ENCODE data around the gene TAS1R3.

TAS1R3 gene

DNA sequence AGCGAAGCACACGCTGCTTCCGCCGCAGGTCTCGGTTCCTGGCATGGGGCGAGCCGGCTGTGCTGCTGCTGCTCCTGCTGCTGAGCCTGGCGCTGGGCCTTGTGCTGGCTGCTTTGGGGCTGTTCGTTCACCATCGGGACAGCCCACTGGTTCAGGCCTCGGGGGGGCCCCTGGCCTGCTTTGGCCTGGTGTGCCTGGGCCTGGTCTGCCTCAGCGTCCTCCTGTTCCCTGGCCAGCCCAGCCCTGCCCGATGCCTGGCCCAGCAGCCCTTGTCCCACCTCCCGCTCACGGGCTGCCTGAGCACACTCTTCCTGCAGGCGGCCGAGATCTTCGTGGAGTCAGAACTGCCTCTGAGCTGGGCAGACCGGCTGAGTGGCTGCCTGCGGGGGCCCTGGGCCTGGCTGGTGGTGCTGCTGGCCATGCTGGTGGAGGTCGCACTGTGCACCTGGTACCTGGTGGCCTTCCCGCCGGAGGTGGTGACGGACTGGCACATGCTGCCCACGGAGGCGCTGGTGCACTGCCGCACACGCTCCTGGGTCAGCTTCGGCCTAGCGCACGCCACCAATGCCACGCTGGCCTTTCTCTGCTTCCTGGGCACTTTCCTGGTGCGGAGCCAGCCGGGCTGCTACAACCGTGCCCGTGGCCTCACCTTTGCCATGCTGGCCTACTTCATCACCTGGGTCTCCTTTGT is 2.6 kb downstream of the TAS1R3 start:
- TF ChIP-seq, protein P1, sequence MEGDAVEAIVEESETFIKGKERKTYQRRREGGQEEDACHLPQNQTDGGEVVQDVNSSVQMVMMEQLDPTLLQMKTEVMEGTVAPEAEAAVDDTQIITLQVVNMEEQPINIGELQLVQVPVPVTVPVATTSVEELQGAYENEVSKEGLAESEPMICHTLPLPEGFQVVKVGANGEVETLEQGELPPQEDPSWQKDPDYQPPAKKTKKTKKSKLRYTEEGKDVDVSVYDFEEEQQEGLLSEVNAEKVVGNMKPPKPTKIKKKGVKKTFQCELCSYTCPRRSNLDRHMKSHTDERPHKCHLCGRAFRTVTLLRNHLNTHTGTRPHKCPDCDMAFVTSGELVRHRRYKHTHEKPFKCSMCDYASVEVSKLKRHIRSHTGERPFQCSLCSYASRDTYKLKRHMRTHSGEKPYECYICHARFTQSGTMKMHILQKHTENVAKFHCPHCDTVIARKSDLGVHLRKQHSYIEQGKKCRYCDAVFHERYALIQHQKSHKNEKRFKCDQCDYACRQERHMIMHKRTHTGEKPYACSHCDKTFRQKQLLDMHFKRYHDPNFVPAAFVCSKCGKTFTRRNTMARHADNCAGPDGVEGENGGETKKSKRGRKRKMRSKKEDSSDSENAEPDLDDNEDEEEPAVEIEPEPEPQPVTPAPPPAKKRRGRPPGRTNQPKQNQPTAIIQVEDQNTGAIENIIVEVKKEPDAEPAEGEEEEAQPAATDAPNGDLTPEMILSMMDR (IDR thresholded peaks at IDR 0.05; ENCODE audit: low read depth, low read length, missing control alignments), result no peak
- no peak overlapping the region for H3K4me3 ChIP-seq (ENCODE audit: low read depth, low read length)
- DNase-seq (ENCODE audit: low read depth), result no peak

DNA sequence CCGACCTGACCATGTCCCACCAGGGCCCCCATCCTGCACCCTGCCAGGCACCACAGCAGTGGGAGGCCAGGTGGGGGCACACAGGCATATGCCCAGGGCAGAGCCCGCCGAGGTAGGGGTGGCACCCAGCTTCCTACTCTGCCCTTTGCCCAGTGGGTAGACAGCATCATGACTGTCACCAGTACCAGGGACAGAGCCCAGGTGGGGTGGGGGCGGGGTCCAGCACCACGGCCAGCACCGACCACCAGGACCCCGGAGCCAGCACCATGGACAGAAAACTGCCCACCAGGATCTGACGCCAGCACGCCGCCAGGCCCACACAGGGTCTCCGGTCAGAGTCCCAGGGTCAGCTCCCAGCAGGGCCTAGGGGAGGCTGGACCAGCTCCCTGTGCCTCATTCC is 3.8 kb downstream of the TAS1R3 start:
- TF ChIP-seq, protein P1 (IDR thresholded peaks at IDR 0.05; ENCODE audit: low read depth, low read length, missing control alignments), result no peak
- DNase-seq (ENCODE audit: low read depth), result no peak
- no peak overlapping the region for H3K4me3 ChIP-seq (ENCODE audit: low read depth, low read length)

- H3K4me3 ChIP-seq (ENCODE audit: low read depth, low read length), result no peak overlapping the region
- TF ChIP-seq, protein P1 (IDR thresholded peaks at IDR 0.05; ENCODE audit: low read depth, low read length, missing control alignments), result no peak
- DNase-seq (ENCODE audit: low read depth), result no peak
Measured at GRCh38 chr1:1335283-1335682, 4.2 kb downstream of the TAS1R3 start.

DNA sequence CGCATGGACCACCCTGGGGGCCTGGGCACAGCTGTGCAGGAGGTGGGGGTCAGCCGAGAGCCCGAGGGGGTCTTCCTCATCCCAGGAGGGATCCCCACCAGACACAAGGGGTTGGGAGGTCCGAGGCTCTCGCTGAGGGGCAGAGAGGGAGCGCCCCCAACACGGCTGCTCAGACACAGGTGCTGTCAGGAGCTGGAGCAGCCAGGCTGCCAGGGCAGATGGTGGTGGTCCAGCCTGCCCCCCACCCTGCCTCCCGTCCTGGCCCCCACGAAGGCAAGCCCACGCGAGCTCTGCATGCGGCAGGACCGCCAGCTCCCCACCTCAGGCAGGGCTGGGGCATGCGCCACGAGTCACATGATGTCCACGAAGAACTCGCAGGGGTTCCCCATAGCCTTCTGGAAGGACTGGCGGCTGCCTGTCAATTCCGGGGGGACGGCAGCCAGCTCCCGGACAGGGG is 4.7 kb downstream of the TAS1R3 start:
- TF ChIP-seq, protein P1 (IDR thresholded peaks at IDR 0.05; ENCODE audit: low read depth, low read length, missing control alignments), result no peak
- no peak overlapping the region for H3K4me3 ChIP-seq (ENCODE audit: low read depth, low read length)
- DNase-seq (ENCODE audit: low read depth), result no peak

DNA sequence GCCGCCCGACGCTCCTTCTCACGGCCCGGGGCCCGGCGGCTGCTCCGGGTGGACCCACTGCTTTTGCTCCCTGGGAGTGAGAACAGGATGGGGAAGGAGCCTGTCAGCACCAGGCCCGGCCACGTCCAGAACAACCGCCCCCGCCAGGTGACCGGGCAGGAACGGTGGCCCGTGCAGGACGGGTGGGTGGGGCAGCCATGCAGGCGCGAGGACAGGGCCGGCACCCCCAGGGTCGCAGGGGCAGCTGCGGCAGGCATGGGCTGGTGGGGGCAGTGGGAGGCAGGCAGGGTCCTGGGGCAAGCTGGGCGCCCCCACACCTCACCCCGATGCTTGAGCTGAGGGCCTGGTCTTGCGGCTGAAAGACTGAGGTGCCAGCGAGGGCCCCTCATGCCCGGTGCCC is 5.4 kb downstream of the TAS1R3 start:
- H3K4me3 ChIP-seq (ENCODE audit: low read depth, low read length), result no peak overlapping the region
- DNase-seq (ENCODE audit: low read depth), result no peak
- TF ChIP-seq, protein P1 (IDR thresholded peaks at IDR 0.05; ENCODE audit: low read depth, low read length, missing control alignments), result no peak

DNA sequence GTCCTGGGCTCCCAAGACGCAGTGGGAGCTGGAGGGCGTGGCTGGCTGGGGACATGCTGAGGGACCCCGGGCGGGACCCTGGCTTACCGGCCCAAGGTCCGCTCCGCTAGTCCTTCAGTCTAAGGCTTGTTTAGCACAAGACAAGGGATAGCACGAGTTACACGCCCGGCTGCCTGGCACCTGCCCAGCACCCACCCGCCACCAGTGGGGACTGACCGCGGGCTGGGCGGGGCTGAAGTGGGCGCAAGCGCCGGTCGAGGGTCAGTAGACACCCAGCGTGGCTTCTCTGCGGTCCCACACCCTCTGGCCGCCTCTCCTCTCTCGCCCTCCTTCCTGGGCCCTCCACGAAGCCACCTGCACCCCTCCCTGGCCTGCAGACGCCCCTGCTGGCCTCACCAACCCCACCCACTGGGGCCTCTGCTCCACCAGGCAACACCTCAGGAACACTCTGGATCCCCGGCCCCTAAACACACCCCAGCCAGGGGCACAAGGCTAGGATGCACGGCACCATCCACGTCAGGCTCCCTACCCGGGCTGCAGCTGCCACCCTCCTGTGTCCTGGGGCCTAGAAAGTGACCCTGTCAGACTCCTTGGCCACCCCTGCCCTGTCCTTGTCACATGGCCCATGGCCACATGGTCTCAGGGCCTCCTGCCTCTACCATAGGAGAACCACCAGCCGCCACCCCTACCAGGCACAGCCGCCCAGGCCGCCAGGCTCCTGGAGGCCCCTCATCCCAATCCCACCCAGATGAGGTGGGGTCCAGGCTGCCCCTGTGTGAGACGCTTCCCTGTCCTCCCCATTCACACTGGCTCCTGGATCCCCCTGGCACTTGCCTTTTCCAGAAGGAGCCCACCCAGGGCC is 6.1 kb downstream of the TAS1R3 start:
- no peak for DNase-seq (ENCODE audit: low read depth)
- TF ChIP-seq, protein P1 (IDR thresholded peaks at IDR 0.05; ENCODE audit: low read depth, low read length, missing control alignments), result no peak

More for the DNA sequence above, 6.1 kb downstream of the TAS1R3 start:
- no peak overlapping the region for H3K4me3 ChIP-seq (ENCODE audit: low read depth, low read length)
